Upper lobe of left lung (tissue), 6 donors: ENCODE measurements around the gene CDKAL1. TPM values are rescaled to one million over a fixed set of nuclear protein-coding genes. Genes with fewer than 3 reads are reported as not detected.
"Not testable (repeated sequence)": the region's sequence is repeated elsewhere in the genome, so short reads cannot be mapped to it uniquely, and the experiment has no call there.

ENCODE experiments used
- ATAC-seq, 2 donors: fragments of 200-7000 bp; cut with Tn5 transposase; one replicate each; pipeline ENCODE4 v1.9.1; 2022; ENCODE audit warnings: mild to moderate bottlenecking in 2 of 2, moderate library complexity in 2 of 2; ENCODE audit not compliant: low FRiP score in 2 of 2
- DNase-seq, 2 donors: peaks; one replicate each; pipeline ENCODE4 v3.0.0-alpha.2; 2019 to 2020
- H3K27ac ChIP-seq, 4 donors: fragments of 200-600 bp; sonication (generic); one replicate each; pipeline ENCODE4 v1.5.1; 2016 to 2019
- H3K27me3 ChIP-seq, 4 donors: fragments of 200-600 bp; sonication (generic); one replicate each; pipeline ENCODE4 v1.5.1; 2017 to 2019
- H3K36me3 ChIP-seq, 4 donors: fragments of 200-600 bp; sonication (generic); one replicate each; pipeline ENCODE4 v1.5.1; 2016 to 2019
- H3K4me1 ChIP-seq, 4 donors: fragments of 200-600 bp; sonication (generic); one replicate each; pipeline ENCODE4 v1.5.1; 2018 to 2019
- H3K4me3 ChIP-seq, 4 donors: fragments of 200-600 bp; sonication (generic); one replicate each; pipeline ENCODE4 v1.5.1; 2017 to 2019; ENCODE audit warnings: mild to moderate bottlenecking in 2 of 4, moderate library complexity in 1 of 4
- H3K9me3 ChIP-seq, 4 donors: fragments of 200-600 bp; sonication (generic); one replicate each; pipeline ENCODE4 v1.5.1; 2018 to 2019
- CTCF ChIP-seq, 6 experiments: fragments of 450-650 bp in 4 of 6; fragments of 200-600 bp in 2 of 6; sonication (generic) in 2 of 6; IDR thresholded peaks; one replicate each; pipeline ENCODE4 v1.5.1; 2016 to 2019; ENCODE audit warnings: antibody characterized with exemption in 6 of 6
- EP300 ChIP-seq, 4 donors: sonication (generic); formaldehyde crosslinking; IDR thresholded peaks; one replicate each; pipeline ENCODE4 v1.5.1; 2017; ENCODE audit warnings: antibody characterized with exemption in 4 of 4, control low read depth in 2 of 4
- POLR2A ChIP-seq, 4 donors: fragments of 450-650 bp; IDR thresholded peaks; one replicate each; pipeline ENCODE4 v1.5.1; 2016 to 2017; ENCODE audit warnings: antibody characterized with exemption in 4 of 4, mild to moderate bottlenecking in 2 of 4
- POLR2AphosphoS5 ChIP-seq, 2 donors: sonication (generic); formaldehyde crosslinking; IDR thresholded peaks; one replicate each; pipeline ENCODE4 v1.5.1; 2017; ENCODE audit warnings: antibody characterized with exemption in 2 of 2
- WGBS, 2 donors: methylation state at CpG; one replicate each; pipeline ENCODE4 v1.1.5; 2017 to 2018; 5-methylcytosine and 5-hydroxymethylcytosine counted together
- total RNA-seq, 6 donors: library from RNA; depleted of rRNA in 4 of 6; stranded (reverse); fragments of >200 nt in 4 of 6; gene quantifications; one replicate each; pipeline versions ENCODE4 v1.1.0 to v1.2.1, GENCODE V29; 2016 to 2021
- donor health status: DM: no; HTN: no; CAD: no; lungs with moderate emphysema.
- donor health status: DM: no; HTN: yes; CAD: no; lungs with severe emphysema.

CDKAL1 gene
- total RNA-seq, 6 donors from 2014 or later = 9.4 to 22.6 (median 13.8) TPM

DNA sequence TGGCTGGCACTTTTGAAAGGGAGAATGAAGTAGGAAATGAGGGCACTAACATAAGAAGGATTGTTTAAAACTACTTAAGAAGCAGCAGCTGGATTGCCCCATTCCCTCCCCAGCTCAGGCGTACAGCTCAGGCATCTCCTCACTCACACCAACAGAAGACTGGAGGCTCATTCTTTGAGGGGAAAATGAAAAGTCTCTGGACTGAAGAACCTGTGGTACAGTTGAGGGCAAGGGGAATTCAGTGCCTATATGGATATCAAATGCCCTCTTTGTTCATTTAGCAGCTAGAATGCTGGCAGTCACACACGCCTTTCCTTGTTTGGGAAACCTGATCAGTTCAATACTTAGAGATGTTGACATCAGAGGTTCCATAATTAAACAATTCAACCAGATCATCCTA, 557.2 kb downstream of the CDKAL1 start:
- H3K36me3 ChIP-seq = no peaks in the 10 kb centered on the region
- no peak overlapping the region for H3K27ac ChIP-seq
- no peaks in the 10 kb centered on the region for H3K9me3 ChIP-seq
- no peak for TF ChIP-seq EP300 (IDR thresholded peaks at IDR 0.05)
- no peak for TF ChIP-seq POLR2A (IDR thresholded peaks at IDR 0.05)
- TF ChIP-seq POLR2AphosphoS5 (IDR thresholded peaks at IDR 0.05) = no peak
- no peak for TF ChIP-seq CTCF (IDR thresholded peaks at IDR 0.05)
- WGBS, 2 donors = 88 to 91% methylated on average over 2 of the region's 2 CpGs
- no peak overlapping the region for H3K4me3 ChIP-seq
- H3K27me3 ChIP-seq = no peaks in the 10 kb centered on the region
- no peak for ATAC-seq
- DNase-seq = no peak
- no peaks in the 10 kb centered on the region for H3K4me1 ChIP-seq

GRCh38 chr6:21092231-21092772, 558.0 kb downstream of the CDKAL1 start:
- not testable (repeated sequence) for ATAC-seq, H3K27me3 ChIP-seq, H3K36me3 ChIP-seq, H3K4me3 ChIP-seq, H3K4me1 ChIP-seq, H3K9me3 ChIP-seq, DNase-seq, H3K27ac ChIP-seq
- WGBS, 2 donors = 89 to 96% methylated on average over 6 of the region's 6 CpGs

GRCh38 chr6:21095462-21095861, 561.2 kb downstream of the CDKAL1 start:
- WGBS, 2 donors = 83 to 88% methylated on average over 2 of the region's 2 CpGs
- Histone ChIP-seq H3K27ac (no peak overlapping the region), H3K4me3 (no peak overlapping the region), H3K27me3 (no peaks in the 10 kb centered on the region), H3K36me3 (no peaks in the 10 kb centered on the region), H3K4me1 (no peaks in the 10 kb centered on the region), H3K9me3 (no peaks in the 10 kb centered on the region)
- no peak for ATAC-seq
- DNase-seq = no peak
- TF ChIP-seq POLR2AphosphoS5 (IDR thresholded peaks at IDR 0.05) = no peak
- TF ChIP-seq POLR2A (IDR thresholded peaks at IDR 0.05) = no peak
- no peak for TF ChIP-seq EP300 (IDR thresholded peaks at IDR 0.05)
- no peak for TF ChIP-seq CTCF (IDR thresholded peaks at IDR 0.05)

DNA sequence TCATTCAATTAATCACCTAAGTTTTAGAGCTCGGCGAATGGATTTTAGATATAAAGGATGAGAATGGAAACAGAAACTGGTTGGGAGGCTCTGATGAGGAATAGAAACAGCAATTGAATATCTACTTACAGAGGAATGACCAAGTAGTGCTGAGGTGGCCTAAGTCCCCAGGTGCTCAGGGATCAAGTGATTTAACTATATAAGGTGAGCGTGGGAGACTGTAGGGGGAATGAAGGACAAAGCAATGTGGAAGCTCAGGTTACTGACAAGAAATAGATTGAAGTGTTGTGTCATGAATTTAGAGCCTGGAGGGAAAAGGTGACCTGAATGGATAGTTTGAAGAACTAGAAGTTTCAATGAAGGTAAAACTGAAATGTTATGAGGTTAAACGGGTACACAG, 563.9 kb downstream of the CDKAL1 start:
- DNase-seq (no peak), ATAC-seq (no peak)
- no peak overlapping the region for H3K4me3 ChIP-seq
- WGBS, 2 donors = 96 to 97% methylated on average over 4 of the region's 4 CpGs
- TF ChIP-seq EP300 (IDR thresholded peaks at IDR 0.05) (no peak), CTCF (IDR thresholded peaks at IDR 0.05) (no peak), POLR2A (IDR thresholded peaks at IDR 0.05) (no peak), POLR2AphosphoS5 (IDR thresholded peaks at IDR 0.05) (no peak)
- no peaks in the 10 kb centered on the region for H3K27me3 ChIP-seq
- H3K4me1 ChIP-seq = no peaks in the 10 kb centered on the region
- no peaks in the 10 kb centered on the region for H3K36me3 ChIP-seq
- no peaks in the 10 kb centered on the region for H3K9me3 ChIP-seq
- no peak overlapping the region for H3K27ac ChIP-seq

- Histone ChIP-seq H3K27me3 (no peaks in the 10 kb centered on the region), H3K36me3 (no peaks in the 10 kb centered on the region), H3K4me1 (peaks cover 0 to 2% (median 0%) of the 10 kb centered on the region in 4 donors), H3K27ac (no peak overlapping the region), H3K4me3 (no peak overlapping the region), H3K9me3 (no peaks in the 10 kb centered on the region)
- ATAC-seq (no peak), DNase-seq (no peak)
- WGBS, 2 donors = 96 to 100% methylated on average over 1 of the region's 1 CpG
- TF ChIP-seq POLR2A (IDR thresholded peaks at IDR 0.05) (no peak), CTCF (IDR thresholded peaks at IDR 0.05) (no peak), POLR2AphosphoS5 (IDR thresholded peaks at IDR 0.05) (no peak), EP300 (IDR thresholded peaks at IDR 0.05) (no peak)
These were observed 564.5 kb downstream of the CDKAL1 start for GRCh38 chr6:21098744-21099143.
